OCI-LY3 (cell line): ENCODE results near the gene COL26A1.

Source experiments
- CTCF ChIP-seq: fragments of 200-600, 300-600 bp; sonication (generic); IDR thresholded peaks from 2 replicates; pipeline ENCODE4 v1.5.1; 2014; ENCODE audit warnings: antibody characterized with exemption, low read length, low read depth
- EZH2phosphoT487 ChIP-seq: fragments of 200-600 bp; shearing (Covaris generic); IDR thresholded peaks from 2 replicates; pipeline ENCODE4 v1.6.1; 2018; ENCODE audit warnings: antibody characterized with exemption, mixed run types, low read depth

DNA sequence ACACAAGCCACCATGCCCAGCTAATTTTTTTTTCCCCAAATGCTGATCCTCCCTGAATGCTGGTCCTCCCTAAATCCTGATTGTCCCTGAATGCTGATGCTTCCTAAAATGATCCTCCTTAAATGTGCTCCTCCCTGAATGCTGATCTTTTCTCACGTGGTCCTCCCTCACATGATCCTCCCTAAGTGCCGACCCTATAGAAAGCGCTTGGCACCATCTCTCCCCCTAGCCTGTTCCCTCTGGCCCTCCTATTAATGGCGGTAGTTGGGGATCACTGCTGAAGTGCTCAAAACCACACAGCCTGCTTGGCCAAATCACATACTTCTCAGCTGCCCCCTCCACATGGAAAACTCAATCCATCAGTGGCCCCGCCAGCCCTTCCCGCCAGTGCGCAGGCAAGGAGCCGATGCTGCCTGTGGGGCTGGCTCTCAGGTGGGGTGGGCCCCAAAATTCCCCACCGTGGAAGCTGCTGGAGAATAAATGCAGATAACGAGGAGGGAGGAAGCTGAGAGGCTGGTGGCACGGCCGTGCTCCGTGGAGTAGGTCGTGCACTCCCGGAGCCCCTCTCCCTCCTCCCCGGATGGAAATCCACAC is 42.9 kb downstream of the COL26A1 start:
- TF ChIP-seq CTCF (no peak), EZH2phosphoT487 (no peak)
